PC-9 (cell line): ENCODE measurements around the gene HTRA3. TPM values are rescaled to one million over a fixed set of nuclear protein-coding genes. Genes with fewer than 3 reads are reported as not detected.

Experiments used
- BruUV-seq: library from RNA; stranded (reverse); fragments of 400-500 nt; replicated peaks from 2 replicates; lab custom pipeline; 2021; lab: Mats Ljungman, UMichigan
- CTCF ChIA-PET: fragments of 300-600 bp; sonication (Branson Sonifier 250); formaldehyde crosslinking; loops from one replicate; lab custom pipeline; 2022; ENCODE audit warnings: antibody characterized with exemption; lab: Charles Lee
- POLR2A ChIA-PET: fragments of 300-600 bp; sonication (Branson Sonifier 250); formaldehyde crosslinking; loops from one replicate; lab custom pipeline; 2022; ENCODE audit warnings: antibody characterized with exemption; ENCODE audit not compliant: unreplicated experiment; lab: Charles Lee
- DNase-seq, 2 experiments: peaks; one replicate each; pipeline versions ENCODE4 v3.0.0 to v3.0.0-alpha.2; 2015 to 2022; ENCODE audit warnings: mixed read lengths in 1 of 2
- H2AFZ ChIP-seq: fragments of 200-600 bp; sonication (generic); 2 replicates; pipeline ENCODE4 v1.8.1; 2017; ENCODE audit warnings: antibody characterized with exemption
- H3F3A ChIP-seq: fragments of 200-600 bp; sonication (generic); 2 replicates; pipeline ENCODE4 v1.8.1; 2017; ENCODE audit warnings: antibody characterized with exemption, mild to moderate bottlenecking, low read depth; ENCODE audit not compliant: insufficient read depth
- H3K27ac ChIP-seq: fragments of 200-600 bp; sonication (generic); 2 replicates; pipeline ENCODE4 v1.6.1; 2016; ENCODE audit warnings: mixed run types
- H3K27me3 ChIP-seq: fragments of 200-600 bp; sonication (generic); 2 replicates; pipeline ENCODE4 v1.6.1; 2016; ENCODE audit warnings: low read depth, mixed run types; ENCODE audit not compliant: insufficient read depth
- H3K36me3 ChIP-seq: fragments of 200-600 bp; sonication (generic); 2 replicates; pipeline ENCODE4 v1.6.1; 2016; ENCODE audit warnings: low read depth, mixed run types
- H3K4me1 ChIP-seq: fragments of 200-600 bp; sonication (generic); replicated peaks from 2 replicates; pipeline ENCODE4 v1.6.1; 2016; ENCODE audit warnings: mixed run types; ENCODE audit not compliant: insufficient read depth
- H3K4me2 ChIP-seq: fragments of 200-600 bp; sonication (generic); 2 replicates; pipeline ENCODE4 v1.6.1; 2017; ENCODE audit warnings: mixed run types
- H3K4me3 ChIP-seq: fragments of 200-600 bp; sonication (generic); 2 replicates; pipeline ENCODE4 v1.6.1; 2016; ENCODE audit warnings: mixed run types
- H3K79me2 ChIP-seq: fragments of 200-600 bp; sonication (generic); 2 replicates; pipeline ENCODE4 v1.6.1; 2017; ENCODE audit warnings: low read depth, mixed run types
- H3K9me2 ChIP-seq: fragments of 200-600 bp; sonication (generic); 2 replicates; pipeline ENCODE4 v1.8.1; 2017; ENCODE audit warnings: mild to moderate bottlenecking; ENCODE audit not compliant: insufficient read depth
- H3K9me3 ChIP-seq: fragments of 200-600 bp; sonication (generic); 2 replicates; pipeline ENCODE4 v1.8.1; 2016; ENCODE audit warnings: low read depth; ENCODE audit not compliant: insufficient read depth
- H4K20me1 ChIP-seq: fragments of 200-600 bp; sonication (generic); 2 replicates; pipeline ENCODE4 v1.8.1; 2017; ENCODE audit not compliant: insufficient read depth
- CTCF ChIP-seq: fragments of 200-600 bp; sonication (generic); conservative IDR thresholded peaks from 2 replicates; pipeline ENCODE4 v1.6.1; 2017; ENCODE audit warnings: mixed run types, antibody characterized with exemption, mild to moderate bottlenecking, moderate library complexity
- EZH2 ChIP-seq: fragments of 200-600 bp; sonication (generic); IDR thresholded peaks from 2 replicates; pipeline ENCODE4 v1.8.0; 2017; ENCODE audit warnings: antibody characterized with exemption, low read depth
- intact Hi-C: fragments of 100-400 bp; cut with micrococcal nuclease; formaldehyde crosslinking; loops from one replicate; pipeline ENCODE4 v1.10.0; 2022; ENCODE audit not compliant: unreplicated experiment
- total RNA-seq: library from RNA; stranded (reverse); gene quantifications from 2 replicates; pipeline ENCODE4 v1.2.3, GENCODE V29; 2021

Gene HTRA3
- total RNA-seq, 1 experiment from 2014 or later: 14.1 TPM

GRCh38 chr4:8319061-8319460 is 49.5 kb downstream of the HTRA3 start:
- no peak overlapping the region for H3K27ac ChIP-seq
- peaks cover 24% of the 10 kb centered on the region for H3K4me1 ChIP-seq
- intact Hi-C loops: loop anchor here (5.0 kb wide), 1 partner anchor 52 kb away; the partner anchor contains the start of gene HTRA3
- ChIA-PET POLR2A (no interaction called here), CTCF (no interaction called here)
- no peaks in the 10 kb centered on the region for H3K9me2 ChIP-seq
- H3K36me3 ChIP-seq: no peaks in the 10 kb centered on the region
- H2AFZ ChIP-seq: no peak overlapping the region
- H3K4me2 ChIP-seq: no peak overlapping the region
- H3K79me2 ChIP-seq: no peaks in the 10 kb centered on the region
- H3K9me3 ChIP-seq: no peaks in the 10 kb centered on the region
- no peak overlapping the region for H3K4me3 ChIP-seq
- no TSS peak for BruUV-seq
- no peaks in the 10 kb centered on the region for H4K20me1 ChIP-seq
- H3F3A ChIP-seq: 0 out of 2 replicates have a peak, but pooled peaks cover 4% of the 10 kb centered on the region
- no peak for TF ChIP-seq CTCF
- TF ChIP-seq EZH2: no peak
- no peaks in the 10 kb centered on the region for H3K27me3 ChIP-seq
- no peak for DNase-seq

- Histone ChIP-seq H3K27ac (no peak overlapping the region), H4K20me1 (no peaks in the 10 kb centered on the region), H3K79me2 (no peaks in the 10 kb centered on the region), H3K27me3 (no peaks in the 10 kb centered on the region), H3K4me1 (peaks cover 20% of the 10 kb centered on the region), H3K4me2 (no peak overlapping the region), H3K9me2 (no peaks in the 10 kb centered on the region), H2AFZ (no peak overlapping the region), H3K4me3 (no peak overlapping the region), H3F3A (no peaks in the 10 kb centered on the region), H3K9me3 (no peaks in the 10 kb centered on the region), H3K36me3 (no peaks in the 10 kb centered on the region)
- TF ChIP-seq EZH2 (no peak), CTCF (no peak)
- no TSS peak for BruUV-seq
- POLR2A ChIA-PET: no interaction called here
- DNase-seq: no peak
- CTCF ChIA-PET: no interaction called here
- intact Hi-C loops: loop anchor here (5.0 kb wide), 1 partner anchor 53 kb away; the partner anchor contains the start of gene HTRA3
Observed at GRCh38 chr4:8319731-8320385, 50.3 kb downstream of the HTRA3 start.

- Histone ChIP-seq H3K4me1 (peaks cover 15% of the 10 kb centered on the region), H3K27ac (no peak overlapping the region), H3F3A (no peaks in the 10 kb centered on the region), H3K4me2 (no peak overlapping the region), H4K20me1 (no peaks in the 10 kb centered on the region), H2AFZ (no peak overlapping the region), H3K36me3 (no peaks in the 10 kb centered on the region), H3K79me2 (no peaks in the 10 kb centered on the region), H3K4me3 (no peak overlapping the region), H3K27me3 (no peaks in the 10 kb centered on the region), H3K9me2 (no peaks in the 10 kb centered on the region), H3K9me3 (no peaks in the 10 kb centered on the region)
- CTCF ChIA-PET: no interaction called here
- BruUV-seq: no TSS peak
- intact Hi-C loops: no loop called here
- DNase-seq: no peak
- POLR2A ChIA-PET: no interaction called here
- TF ChIP-seq EZH2 (no peak), CTCF (peak; percentile 32; the same call in 1 of the 2 replicates)
Observed at GRCh38 chr4:8320386-8320750, 50.8 kb downstream of the HTRA3 start.
